HK-2 (cell line): ENCODE results near the gene CASK.
"Not testable (repeated sequence)": the region's sequence is repeated elsewhere in the genome, so short reads cannot be mapped to it uniquely, and the experiment has no call there.

Source experiments
- DNase-seq: peaks from one replicate; pipeline ENCODE4 v3.0.0-alpha.2; 2018; ENCODE audit not compliant: unreplicated experiment

The CASK gene

DNA sequence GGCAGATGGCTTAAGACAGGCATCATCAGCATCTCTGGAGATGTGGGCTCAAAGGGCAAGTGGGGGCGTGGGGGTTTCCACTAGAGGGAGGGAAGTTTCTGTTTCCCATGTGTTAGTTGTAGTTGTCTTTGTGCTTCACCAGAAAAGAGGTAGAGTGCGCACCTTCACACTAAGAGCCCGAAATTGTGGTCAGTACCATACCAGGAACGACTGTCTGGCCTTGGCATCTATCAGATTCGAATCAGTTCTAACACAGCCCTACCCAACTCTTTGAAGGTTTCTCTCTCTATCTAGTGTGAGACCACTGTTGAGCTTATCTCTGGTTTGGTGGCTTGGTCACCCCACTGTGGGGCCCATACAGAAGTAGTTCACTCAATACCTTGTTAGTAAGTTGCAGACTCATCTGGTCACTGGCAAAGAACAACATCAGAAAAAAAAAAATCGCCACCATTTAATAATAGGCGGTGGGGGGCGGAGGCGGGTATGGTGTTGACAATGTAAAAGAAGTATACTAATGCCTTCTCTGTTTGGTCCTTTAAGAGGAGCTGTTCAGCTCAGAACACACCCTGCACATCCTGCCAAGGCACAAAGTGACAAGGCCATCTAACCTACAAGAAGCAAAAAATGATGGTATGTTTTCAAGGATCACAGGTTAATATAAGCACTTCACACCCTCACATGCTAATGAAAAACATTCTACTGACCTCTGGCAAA is 405.1 kb downstream of the CASK start:
- no peak for DNase-seq

DNA sequence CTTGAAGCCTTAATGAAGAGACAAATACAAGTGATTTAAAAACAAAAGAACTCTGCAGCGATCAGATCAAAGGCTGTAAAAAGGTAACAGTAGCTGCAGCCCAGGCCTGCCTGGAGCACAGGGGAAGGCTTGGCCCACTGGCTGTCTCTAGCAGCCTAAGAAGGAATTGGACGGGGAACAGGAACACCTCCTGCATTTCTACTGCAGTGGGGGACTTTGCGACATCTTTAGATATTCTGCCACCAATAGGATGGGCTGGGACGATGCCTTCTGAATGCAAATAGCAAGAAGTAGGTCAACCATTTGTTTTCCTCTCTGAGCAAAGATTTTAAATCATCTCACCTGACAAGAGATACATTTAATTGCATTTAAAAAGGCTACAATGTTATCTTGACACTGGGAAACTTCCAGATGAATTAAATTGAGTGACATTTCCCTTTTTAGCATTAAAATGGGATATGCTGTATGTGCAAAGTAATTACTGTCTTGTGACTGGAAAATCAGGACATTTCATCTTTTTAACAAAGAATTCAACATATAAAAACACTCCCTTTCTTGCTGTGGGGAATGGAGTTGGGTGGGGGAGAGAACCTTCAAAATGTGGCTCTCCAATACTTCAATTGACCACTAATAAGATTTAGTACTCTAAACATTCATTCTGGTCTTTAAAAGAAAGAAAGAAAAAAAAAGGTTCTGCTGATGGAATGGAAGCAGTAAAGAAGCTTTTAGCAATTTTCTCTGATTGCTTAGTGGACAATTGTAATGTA is 406.2 kb downstream of the CASK start:
- no peak for DNase-seq

DNA sequence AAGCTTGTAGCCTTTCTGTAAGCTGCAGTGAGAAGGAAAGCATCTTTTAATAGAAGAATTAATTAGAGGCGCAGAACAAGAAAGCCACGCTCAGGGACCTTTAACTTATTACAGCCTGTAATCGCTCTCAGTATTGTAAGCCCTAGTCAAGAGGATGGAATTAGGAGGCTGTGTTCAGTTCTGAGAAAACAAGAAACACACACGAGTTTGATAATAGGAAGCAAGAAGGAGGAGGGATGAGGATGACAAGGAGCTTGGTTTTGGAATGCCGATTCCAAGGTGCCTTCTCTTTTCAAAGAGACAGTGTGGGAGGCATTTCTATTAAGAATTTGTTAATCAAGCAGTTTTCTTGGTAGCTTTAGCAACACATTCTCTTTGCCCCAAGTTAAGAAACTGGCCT is 406.9 kb downstream of the CASK start:
- DNase-seq: no peak

DNA sequence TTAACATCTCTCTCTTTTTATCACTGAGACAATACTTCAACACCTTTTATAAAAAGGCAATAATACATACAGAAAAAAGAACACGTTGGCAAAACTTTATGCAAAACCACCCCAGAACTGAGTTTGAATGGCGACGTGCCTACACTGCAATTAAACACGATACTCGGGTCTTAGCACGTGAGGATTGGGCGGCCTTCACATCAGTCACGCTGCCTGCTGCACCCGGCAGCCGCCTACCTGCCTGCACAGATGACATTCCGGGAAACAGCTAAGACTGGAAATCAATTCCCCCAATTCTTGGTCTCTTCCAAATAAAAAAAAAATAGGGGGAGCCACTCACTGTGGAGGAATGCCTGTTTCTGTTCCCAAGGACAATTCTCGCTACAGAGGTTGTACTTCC is 408.0 kb downstream of the CASK start:
- DNase-seq: no peak

DNA sequence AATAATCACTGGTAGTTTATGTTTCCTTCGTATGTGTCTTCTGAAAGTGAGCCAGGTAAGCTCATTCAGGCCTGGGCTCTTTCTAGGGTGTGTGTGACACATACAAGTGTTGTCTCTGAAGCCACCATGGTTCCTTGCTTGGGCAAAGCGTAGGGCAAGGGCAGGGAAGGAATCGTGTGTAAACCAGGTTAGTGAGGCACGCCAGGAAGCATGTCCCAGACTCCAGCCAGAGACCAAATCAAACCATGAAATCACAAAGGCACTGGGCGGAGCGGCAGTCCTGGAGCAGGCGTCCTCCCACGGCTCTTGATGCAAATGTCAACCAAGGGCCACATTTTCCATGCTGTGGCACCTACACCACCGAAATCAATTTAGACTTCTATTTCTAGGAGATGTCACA is 409.2 kb downstream of the CASK start:
- DNase-seq: no peak

- not testable (repeated sequence) for DNase-seq
Measured at GRCh38 chrX:41512853-41513252, 410.5 kb downstream of the CASK start.

- no peak for DNase-seq
Measured at GRCh38 chrX:41512394-41512793, 411.0 kb downstream of the CASK start.

DNA sequence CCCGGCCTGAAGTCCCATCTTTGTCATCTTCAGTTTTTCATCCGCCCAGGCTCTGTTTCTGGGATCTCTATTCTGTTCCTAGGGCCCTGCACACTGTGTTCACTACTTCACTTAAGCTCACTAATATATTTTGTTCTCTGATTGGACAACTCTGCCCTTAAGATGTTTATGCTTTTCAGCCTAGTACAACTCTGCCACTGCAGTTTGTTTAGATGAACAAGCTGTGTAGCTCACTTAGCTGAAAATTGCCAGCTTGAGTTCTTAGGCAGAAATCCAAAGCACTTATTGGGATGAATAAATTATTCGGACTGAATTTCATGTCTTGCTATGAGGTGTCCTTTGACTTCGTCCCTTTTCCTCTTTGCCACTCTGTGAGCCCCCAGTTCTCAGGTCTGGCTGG is 415.4 kb downstream of the CASK start:
- DNase-seq: no peak

DNA sequence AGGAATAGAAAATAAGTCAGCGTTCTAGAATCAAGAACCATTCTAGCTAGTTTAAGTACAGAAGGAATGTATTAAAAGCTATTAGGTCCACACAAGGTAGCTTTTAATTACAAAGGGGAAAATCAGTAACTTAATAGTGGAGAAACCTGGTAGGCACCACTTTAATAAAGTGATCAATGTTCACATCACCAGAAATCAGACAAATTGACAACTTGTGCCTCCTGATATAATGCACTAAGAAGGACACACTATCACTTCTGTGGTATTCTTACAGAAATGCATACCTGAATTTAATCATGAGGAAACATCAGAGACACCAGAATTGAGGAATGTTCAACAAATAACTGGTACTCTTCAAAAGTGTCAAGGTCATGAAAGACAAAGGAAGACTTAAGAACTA is 421.4 kb downstream of the CASK start:
- no peak for DNase-seq

DNA sequence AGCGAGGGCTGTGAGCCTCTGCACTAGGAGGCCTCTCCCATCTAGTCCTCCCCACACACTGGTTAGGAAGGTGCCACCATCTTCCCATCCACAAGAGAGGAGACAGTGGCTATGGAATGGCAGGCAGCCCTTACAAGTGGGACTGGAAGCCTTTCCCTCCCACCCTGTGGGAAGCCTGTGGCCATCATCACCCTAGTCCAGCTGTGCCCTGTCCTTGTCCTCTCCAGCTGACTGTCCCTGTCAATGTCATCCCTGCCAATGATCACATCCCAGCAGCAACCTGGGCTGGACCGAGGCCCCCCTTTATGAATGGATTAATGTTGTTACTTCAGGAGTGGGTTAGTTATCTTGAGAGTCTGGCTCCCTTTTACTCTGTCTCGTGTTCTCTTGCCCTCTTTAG is 423.4 kb downstream of the CASK start:
- no peak for DNase-seq

GRCh38 chrX:41499195-41499594 is 424.2 kb downstream of the CASK start:
- no peak for DNase-seq

GRCh38 chrX:41491267-41492004 is 431.9 kb downstream of the CASK start:
- peak; percentile 46 for DNase-seq

DNA sequence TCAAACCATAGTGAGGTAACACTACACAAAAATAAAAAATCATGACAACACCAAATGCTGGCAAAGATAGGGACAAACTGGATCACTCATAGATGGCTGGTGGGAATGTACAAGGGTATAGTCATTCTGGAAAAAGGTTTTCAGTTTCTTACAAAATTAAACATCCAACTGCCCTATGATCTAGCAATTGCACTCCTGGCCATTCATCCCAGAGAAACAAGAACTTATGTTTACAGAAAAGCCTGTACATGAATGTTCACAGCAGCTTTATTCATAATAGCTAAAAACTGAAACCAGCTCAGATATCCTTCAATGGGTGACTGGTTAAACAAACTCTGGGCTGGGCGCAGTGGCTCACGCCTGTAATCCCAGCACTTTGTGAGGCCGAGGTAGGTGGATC is 432.9 kb downstream of the CASK start:
- no peak for DNase-seq

- DNase-seq: no peak
Measured at GRCh38 chrX:41482154-41482850, 441.1 kb downstream of the CASK start.

GRCh38 chrX:41481264-41482109 is 441.9 kb downstream of the CASK start:
- DNase-seq: no peak

DNA sequence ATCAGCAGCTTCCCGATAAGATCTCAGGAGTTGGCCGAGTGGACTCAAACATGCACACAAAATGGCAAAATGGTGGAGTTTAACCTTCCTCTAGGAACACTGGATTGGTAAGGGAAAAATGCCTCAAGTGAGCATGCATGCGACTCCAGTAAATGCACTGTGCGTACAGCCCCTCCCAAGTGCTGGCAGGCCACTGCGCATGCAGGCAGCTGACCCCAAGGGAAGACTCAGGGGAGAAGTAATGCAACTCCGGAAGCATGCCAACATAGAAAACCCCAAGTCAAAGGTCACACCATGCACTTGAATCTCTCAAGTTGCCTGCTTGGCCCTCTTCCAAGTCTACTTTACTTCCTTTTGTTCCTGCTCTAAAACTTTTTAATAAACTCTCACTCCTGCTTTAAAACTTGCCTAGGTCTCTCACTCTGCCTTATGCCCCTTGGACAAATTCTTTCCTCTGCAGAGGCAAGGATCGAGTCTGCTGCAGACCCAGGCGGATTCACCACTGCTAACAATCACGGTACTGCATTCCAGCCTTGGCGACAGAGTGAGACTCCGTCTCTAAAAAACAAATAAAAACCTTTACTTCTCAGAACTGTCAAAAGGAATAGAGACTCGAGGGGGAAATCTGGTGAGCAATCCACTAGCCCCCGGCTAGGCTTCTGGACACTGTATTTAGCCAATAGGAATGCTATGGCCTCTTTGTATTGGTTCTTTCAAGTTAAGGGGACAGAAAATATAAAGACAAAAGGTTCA is 442.7 kb downstream of the CASK start:
- no peak for DNase-seq

DNA sequence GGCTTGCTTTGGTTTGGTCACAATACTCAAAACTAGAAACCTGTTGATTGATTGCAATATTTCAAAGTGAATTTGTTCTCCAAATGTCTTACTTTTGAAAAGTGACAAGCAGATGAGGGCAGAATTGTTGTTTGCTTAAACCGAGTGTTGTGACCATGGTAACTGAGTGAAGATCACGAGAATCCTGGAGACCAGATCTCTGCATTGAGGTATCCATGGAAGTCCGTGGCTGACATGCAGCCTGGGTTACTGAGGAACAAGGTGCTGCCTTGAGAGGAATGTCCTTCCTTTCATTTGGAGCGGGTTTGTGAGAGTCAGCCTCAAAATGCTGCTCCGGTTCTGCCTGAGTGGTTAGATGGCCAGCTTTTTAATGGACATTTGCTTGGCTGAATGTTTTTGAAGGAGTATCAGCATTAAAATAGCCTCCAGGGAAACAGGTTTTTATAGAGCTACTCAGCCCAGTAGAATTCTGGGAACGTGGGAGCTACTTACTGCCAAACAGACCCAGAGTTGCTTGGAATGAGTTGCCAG is 444.9 kb downstream of the CASK start:
- no peak for DNase-seq

DNA sequence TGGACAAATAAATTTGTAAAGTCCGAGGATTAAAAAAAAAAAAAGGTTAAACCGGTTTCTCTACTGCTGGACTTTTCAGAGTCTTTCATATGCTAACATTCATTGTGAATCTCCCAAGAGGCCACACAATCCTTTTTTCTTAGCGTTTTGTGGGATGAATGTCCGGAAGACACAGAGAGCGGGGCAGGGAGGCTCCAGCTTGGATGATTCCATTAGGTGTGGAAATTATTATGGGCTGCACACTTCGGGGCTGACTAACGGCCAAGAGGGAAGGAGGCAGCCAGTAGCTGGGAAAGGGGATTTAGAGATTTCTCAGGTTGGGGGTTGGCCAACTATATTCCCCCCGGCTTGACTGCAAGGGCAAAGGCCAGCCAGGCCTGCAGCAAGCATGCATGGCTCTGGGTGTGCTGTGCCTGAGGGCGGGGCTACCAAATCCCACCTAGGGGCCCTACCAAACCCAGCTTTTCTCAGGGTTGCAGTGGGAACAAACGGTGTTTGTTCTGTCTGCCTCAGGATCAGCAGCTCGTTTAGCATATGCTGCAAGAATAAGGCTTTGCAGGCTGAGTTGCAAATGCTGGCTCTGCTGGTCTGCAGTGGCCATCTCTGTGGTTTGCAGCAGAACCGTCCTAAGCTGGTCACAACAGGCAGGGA is 447.6 kb downstream of the CASK start:
- DNase-seq: no peak

DNA sequence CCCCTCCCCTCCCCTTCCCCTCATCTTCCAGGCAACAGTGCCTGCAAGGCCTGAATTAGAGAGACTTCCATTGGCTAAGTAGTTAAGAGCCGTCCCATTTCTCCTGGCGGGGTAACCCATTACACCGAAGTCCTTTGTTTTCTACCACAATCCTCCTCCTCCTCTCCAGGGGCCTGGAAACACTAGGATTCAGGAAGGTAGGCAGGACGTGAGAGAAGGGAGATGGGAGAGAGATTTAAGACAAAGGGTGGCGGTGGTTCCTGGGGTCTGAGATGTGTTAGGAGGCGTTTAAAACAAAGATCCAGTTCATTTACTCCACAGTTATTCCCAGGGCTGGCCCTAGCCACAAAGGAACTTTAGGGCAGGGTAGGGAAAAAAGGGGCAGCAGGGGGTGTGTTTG is 448.2 kb downstream of the CASK start:
- no peak for DNase-seq

- DNase-seq: no peak
Measured at GRCh38 chrX:41474726-41475100, 448.6 kb downstream of the CASK start.
